HG02870 (cell line): ENCODE data around the gene NTRK3.
"Not testable (repeated sequence)": the region's sequence is repeated elsewhere in the genome, so short reads cannot be mapped to it uniquely, and the experiment has no call there.

Source experiments
- ATAC-seq: cut with Tn5 transposase; IDR thresholded peaks from one replicate; pipeline ENCODE4 v1.9.1; 2021; ENCODE audit warnings: mild to moderate bottlenecking, moderate library complexity; ENCODE audit not compliant: unreplicated experiment

NTRK3 gene

GRCh38 chr15:87848012-87848411 lies 408.5 kb downstream of the NTRK3 start:
- ATAC-seq, result no peak

- no peak for ATAC-seq
Observed at GRCh38 chr15:87846746-87847145, 409.8 kb downstream of the NTRK3 start.

- no peak for ATAC-seq
Observed at GRCh38 chr15:87843312-87843711, 413.2 kb downstream of the NTRK3 start.

GRCh38 chr15:87841426-87841998 lies 415.0 kb downstream of the NTRK3 start:
- no peak for ATAC-seq

- ATAC-seq, result not testable (repeated sequence)
Observed at GRCh38 chr15:87835830-87836229, 420.7 kb downstream of the NTRK3 start.

GRCh38 chr15:87833333-87833732 lies 423.2 kb downstream of the NTRK3 start:
- ATAC-seq, result not testable (repeated sequence)

- no peak for ATAC-seq
Observed at GRCh38 chr15:87829332-87830050, 427.0 kb downstream of the NTRK3 start.

- ATAC-seq, result no peak
Observed at GRCh38 chr15:87828608-87829007, 427.9 kb downstream of the NTRK3 start.

GRCh38 chr15:87827131-87827530 lies 429.4 kb downstream of the NTRK3 start:
- ATAC-seq, result no peak

- ATAC-seq, result no peak
Observed at GRCh38 chr15:87826119-87826747, 430.3 kb downstream of the NTRK3 start.

- ATAC-seq, result no peak
Observed at GRCh38 chr15:87818756-87819155, 437.8 kb downstream of the NTRK3 start.

- ATAC-seq, result no peak
Observed at GRCh38 chr15:87817553-87817952, 439.0 kb downstream of the NTRK3 start.

- no peak for ATAC-seq
Observed at GRCh38 chr15:87816811-87817210, 439.7 kb downstream of the NTRK3 start.

- no peak for ATAC-seq
Observed at GRCh38 chr15:87816016-87816415, 440.5 kb downstream of the NTRK3 start.
